Ovary (tissue), 3 donors: ENCODE data around the gene FPR1.

Source experiments
- POLR2A ChIP-seq: fragments of 450-650 bp; IDR thresholded peaks from one replicate; pipeline ENCODE4 v1.6.1; 2017; ENCODE audit warnings: antibody characterized with exemption, mild to moderate bottlenecking, moderate library complexity
- TF ChIP-seq, protein P1 (sequence below), 3 donors: fragments of 450-650 bp in 2 of 3; fragments of 200-600 bp in 1 of 3; IDR thresholded peaks; one replicate each; pipeline versions ENCODE4 v1.5.1 to v1.8.0; 2016 to 2022; ENCODE audit warnings: antibody characterized with exemption in 3 of 3, mild to moderate bottlenecking in 1 of 3
- donor health status: DM: no; HTN: no; CAD: no.

- TF ChIP-seq POLR2A: no peak
- TF ChIP-seq, protein P1, sequence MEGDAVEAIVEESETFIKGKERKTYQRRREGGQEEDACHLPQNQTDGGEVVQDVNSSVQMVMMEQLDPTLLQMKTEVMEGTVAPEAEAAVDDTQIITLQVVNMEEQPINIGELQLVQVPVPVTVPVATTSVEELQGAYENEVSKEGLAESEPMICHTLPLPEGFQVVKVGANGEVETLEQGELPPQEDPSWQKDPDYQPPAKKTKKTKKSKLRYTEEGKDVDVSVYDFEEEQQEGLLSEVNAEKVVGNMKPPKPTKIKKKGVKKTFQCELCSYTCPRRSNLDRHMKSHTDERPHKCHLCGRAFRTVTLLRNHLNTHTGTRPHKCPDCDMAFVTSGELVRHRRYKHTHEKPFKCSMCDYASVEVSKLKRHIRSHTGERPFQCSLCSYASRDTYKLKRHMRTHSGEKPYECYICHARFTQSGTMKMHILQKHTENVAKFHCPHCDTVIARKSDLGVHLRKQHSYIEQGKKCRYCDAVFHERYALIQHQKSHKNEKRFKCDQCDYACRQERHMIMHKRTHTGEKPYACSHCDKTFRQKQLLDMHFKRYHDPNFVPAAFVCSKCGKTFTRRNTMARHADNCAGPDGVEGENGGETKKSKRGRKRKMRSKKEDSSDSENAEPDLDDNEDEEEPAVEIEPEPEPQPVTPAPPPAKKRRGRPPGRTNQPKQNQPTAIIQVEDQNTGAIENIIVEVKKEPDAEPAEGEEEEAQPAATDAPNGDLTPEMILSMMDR (IDR thresholded peaks at IDR 0.05): no peak
Observed at GRCh38 chr19:51729781-51730180, 21.9 kb downstream of the FPR1 start.
